GM12874 (cell line): ENCODE results near the gene CLDN18.
A peak's percentile ranks its signal among the peaks of the same experiment; 100 is the strongest.

Experiments
- CTCF ChIP-seq: IDR thresholded peaks from 2 replicates; pipeline ENCODE4 v1.5.1; 2011; ENCODE audit warnings: low read depth, mild to moderate bottlenecking, control low read depth, low read length, moderate library complexity; ENCODE audit not compliant: insufficient read depth

The CLDN18 gene

GRCh38 chr3:138009476-138010272, at the start of gene CLDN18:
Gene CLDN18, plus strand, starts transcription at chr3:138010165. Its CDS starts 61 bp downstream, at chr3:138010226.
- no peak for TF ChIP-seq CTCF

DNA sequence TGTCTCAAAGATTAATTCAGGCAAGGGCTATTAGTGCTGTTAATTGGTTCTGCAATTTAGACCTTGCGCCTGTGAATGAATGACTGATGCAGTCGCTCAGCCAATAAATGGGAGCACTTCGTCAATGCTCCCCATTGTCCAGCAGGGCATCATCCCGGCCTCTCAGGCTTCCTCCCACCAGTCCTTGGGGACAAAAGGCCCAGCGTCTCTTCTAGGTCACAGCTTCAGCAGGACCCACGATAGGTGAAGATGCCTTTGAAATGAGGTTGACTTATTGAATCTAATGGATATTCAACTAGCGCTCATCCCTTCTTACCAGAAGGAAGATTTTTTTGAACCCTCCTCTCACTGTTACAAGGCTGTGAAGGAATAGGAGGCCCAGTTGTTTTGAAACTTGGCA, 47.7 kb upstream of the CLDN18 start:
- TF ChIP-seq CTCF: no peak

DNA sequence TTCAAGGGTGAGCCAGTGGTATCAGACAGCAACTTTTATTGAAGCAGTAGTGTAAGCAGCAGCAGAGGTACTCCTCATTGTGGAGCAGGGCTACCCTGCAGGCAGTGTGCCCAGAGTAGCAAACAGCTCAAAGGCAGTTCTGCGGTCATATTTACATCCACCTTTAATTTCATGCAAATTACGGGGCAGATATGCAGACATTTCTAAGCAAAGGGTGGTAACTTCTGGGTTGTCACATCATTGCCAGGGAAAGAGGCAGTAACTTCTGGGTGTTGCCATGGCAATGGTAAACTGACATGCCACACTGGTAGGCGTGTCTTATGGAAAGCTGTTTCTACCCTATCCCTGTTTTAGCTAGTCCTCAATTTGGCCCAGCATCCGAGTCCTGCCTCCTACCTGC, 46.5 kb upstream of the CLDN18 start:
- no peak for TF ChIP-seq CTCF

DNA sequence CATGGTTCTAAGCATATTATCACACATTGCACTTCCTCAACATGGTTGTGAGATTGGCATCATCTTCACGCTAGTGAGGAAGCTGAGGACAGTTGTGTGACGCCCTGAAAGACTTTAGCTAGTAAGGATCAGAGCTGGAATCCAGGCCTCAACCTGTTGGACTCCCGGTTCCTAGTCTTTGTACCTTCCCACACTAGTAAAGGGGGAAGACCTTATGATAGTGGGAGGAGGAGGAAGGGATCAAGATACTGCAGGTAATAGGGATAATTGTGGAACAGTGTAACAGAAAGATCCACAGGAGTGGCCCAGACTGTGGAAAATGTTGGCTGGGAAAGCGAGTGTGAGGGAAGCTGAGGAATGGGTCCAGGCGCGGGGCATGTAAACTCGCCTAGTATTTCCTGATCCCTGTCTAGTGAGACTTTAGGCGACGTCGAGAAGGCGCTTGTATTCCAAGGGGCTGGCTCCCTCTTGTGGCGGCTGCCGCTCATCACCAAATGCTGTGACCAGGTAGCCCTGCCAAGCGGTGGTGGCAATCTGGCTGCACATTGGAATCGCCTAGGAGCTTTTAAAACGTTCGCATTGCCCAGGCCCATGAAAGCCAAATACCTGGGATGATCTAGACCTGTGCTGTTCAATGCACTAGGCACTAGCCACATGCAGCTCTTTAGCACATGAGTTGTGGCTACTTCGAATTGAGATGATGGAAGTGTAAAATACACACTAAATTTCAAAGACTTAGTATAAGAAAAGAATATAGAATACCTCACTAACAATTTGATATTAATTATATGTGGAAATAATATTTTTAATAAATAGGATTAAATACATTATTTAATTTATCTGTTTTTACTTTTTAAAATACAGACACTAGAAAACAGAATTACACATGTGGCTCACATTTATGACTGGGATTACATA, 38.8 kb upstream of the CLDN18 start:
- peak; percentile 90 for TF ChIP-seq CTCF

DNA sequence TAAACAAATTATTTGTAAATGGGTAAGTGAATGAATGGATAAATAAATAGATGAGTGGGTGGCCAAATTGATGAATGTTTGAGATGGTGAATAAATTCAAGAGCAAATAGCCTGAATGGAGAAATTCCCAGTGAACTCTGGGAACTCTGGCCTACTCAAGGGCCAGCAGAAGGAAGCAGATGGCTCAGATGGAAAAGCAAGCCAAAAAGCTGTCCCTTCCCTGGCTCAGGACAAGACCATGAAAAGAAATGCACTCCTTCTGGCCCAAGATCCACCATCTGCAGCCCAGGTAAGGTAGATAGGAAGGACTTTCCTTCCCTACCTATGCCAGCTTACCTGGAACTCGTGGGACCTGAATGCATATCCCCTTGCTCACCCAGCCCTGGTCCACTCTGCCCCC, 37.6 kb upstream of the CLDN18 start:
- TF ChIP-seq CTCF: no peak

DNA sequence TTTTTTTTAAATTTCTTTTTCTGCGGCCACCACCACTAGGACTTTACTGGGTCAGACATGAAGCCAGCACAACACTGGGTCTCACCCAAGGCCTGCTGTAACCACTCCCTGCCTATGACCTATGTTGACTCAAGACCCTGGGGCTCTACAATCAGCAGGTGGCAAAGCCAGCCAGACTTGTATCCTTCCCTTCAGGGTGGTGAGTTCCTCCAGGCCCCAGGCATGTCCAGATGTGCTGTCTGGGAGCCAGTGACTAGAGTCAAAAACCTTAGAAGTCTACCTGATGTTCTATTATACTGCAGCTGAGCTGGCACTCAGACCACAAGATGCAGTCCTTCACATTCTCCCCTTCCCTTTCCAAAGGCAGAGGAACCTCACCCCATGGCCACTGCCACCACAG, 31.6 kb upstream of the CLDN18 start:
- TF ChIP-seq CTCF: no peak

GRCh38 chr3:137987723-137988122, 22.2 kb upstream of the CLDN18 start:
- TF ChIP-seq CTCF: no peak
